Esophagus squamous epithelium (tissue), 5 donors: Measurements from ENCODE around the gene ENDOG. TPM values are rescaled to one million over a fixed set of nuclear protein-coding genes. Genes with fewer than 3 reads are reported as not detected.

Experiments
- DNase-seq: peaks from one replicate; lab custom pipeline; 2025; lab: John Stamatoyannopoulos, UW
- H3K27ac ChIP-seq, 4 donors: fragments of 200-600 bp; sonication (generic); one replicate each; pipeline ENCODE4 v1.5.1; 2016 to 2019; ENCODE audit warnings: mild to moderate bottlenecking in 1 of 4
- H3K27me3 ChIP-seq, 4 donors: fragments of 200-600 bp; sonication (generic); 1 replicate in 3 of 4; 2 replicates in 1 of 4; pipeline versions ENCODE4 v1.5.1 to v1.6.0; 2017 to 2021; ENCODE audit warnings: antibody characterized with exemption in 1 of 4
- H3K36me3 ChIP-seq, 3 donors: fragments of 200-600 bp; sonication (generic); one replicate each; pipeline ENCODE4 v1.5.1; 2016 to 2019
- H3K4me1 ChIP-seq, 3 donors: fragments of 200-600 bp; sonication (generic); one replicate each; pipeline ENCODE4 v1.5.1; 2017 to 2019
- H3K4me3 ChIP-seq, 4 donors: fragments of 200-600 bp; sonication (generic); 1 replicate in 3 of 4; 2 replicates in 1 of 4; pipeline ENCODE4 v1.5.1; 2016 to 2019; ENCODE audit warnings: mild to moderate bottlenecking in 2 of 4, moderate library complexity in 1 of 4
- H3K9me3 ChIP-seq, 3 donors: fragments of 200-600 bp; sonication (generic); one replicate each; pipeline ENCODE4 v1.5.1; 2016 to 2019
- POLR2A ChIP-seq, 4 donors: fragments of 450-650 bp; IDR thresholded peaks; one replicate each; pipeline ENCODE4 v1.6.1; 2017; ENCODE audit warnings: antibody characterized with exemption in 4 of 4, mild to moderate bottlenecking in 4 of 4, moderate library complexity in 3 of 4
- WGBS, 2 donors: methylation state at CpG; one replicate each; pipeline ENCODE4 v1.1.5; 2018; 5-methylcytosine and 5-hydroxymethylcytosine counted together
- intact Hi-C: fragments of 100-400 bp; cut with DNase I; formaldehyde crosslinking; loops from one replicate; pipeline ENCODE4 v1.15.0; 2022
- total RNA-seq, 4 donors: library from RNA; depleted of rRNA; stranded (reverse); fragments of >200 nt; gene quantifications; one replicate each; pipeline ENCODE4 v1.1.0, GENCODE V29; 2016
- TF ChIP-seq, protein P1 (sequence below), 6 experiments: fragments of 450-650 bp in 4 of 6; fragments of 200-600 bp in 2 of 6; sonication (generic) in 2 of 6; IDR thresholded peaks; one replicate each; pipeline ENCODE4 v1.5.1; 2016 to 2019; ENCODE audit warnings: antibody characterized with exemption in 6 of 6, mild to moderate bottlenecking in 4 of 6, moderate library complexity in 4 of 6
- donor health status: DM: yes; HTN: yes; CAD: no.

Gene ENDOG
- total RNA-seq, 4 donors from 2014 or later = 21.2 to 40.1 (median 36.5) TPM

DNA sequence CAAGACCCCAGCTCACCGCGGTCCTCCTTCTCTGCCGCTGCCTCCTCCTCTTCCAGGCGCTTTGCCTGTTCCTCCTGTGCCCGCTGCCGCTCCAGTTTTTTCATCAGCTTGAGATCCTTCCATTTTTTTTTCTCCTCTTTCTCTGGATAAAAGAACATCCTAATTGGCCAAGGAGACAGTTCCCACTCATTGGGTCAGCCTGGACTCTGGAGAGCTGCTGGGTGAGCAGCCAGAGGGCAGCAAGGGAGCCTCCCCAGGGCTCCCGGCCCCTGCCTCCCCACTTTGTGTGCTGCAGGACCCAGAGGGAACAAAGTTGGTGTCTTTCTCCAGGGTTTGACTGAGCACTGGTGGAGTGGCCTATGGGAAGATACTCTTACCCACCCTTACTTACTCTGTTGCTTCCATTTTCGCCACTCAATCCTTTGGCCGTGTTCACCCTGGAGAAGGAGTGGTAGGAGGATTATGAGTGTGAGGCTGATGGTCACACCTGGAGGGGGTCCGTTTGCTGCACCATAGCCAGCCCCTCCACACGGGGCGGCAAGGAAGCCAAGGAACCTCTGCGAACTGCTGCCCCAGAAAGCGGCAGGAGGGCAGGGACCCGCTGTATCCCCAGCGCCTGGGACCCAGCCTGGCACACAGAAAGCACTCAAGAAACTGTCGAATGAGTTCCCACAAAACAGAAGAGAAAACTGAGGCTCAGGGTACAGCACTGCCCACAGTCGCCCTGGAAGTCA, 10.6 kb downstream of the ENDOG start:
- H3K27me3 ChIP-seq = no peaks in the 10 kb centered on the region
- 40 to 54% methylated on average over 10 to 13 of the region's 18 CpGs for WGBS, 2 donors
- H3K4me3 ChIP-seq = peak overlapping the region; percentile 57 to 98 (median 88)
- peaks cover 13 to 24% (median 15%) of the 10 kb centered on the region in 3 donors for H3K4me1 ChIP-seq
- intact Hi-C loops = no loop called here
- TF ChIP-seq, protein P1, sequence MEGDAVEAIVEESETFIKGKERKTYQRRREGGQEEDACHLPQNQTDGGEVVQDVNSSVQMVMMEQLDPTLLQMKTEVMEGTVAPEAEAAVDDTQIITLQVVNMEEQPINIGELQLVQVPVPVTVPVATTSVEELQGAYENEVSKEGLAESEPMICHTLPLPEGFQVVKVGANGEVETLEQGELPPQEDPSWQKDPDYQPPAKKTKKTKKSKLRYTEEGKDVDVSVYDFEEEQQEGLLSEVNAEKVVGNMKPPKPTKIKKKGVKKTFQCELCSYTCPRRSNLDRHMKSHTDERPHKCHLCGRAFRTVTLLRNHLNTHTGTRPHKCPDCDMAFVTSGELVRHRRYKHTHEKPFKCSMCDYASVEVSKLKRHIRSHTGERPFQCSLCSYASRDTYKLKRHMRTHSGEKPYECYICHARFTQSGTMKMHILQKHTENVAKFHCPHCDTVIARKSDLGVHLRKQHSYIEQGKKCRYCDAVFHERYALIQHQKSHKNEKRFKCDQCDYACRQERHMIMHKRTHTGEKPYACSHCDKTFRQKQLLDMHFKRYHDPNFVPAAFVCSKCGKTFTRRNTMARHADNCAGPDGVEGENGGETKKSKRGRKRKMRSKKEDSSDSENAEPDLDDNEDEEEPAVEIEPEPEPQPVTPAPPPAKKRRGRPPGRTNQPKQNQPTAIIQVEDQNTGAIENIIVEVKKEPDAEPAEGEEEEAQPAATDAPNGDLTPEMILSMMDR (IDR thresholded peaks at IDR 0.05) = no peak
- DNase-seq = no peak
- H3K36me3 ChIP-seq = peaks cover 11 to 56% (median 24%) of the 10 kb centered on the region in 3 donors
- peak overlapping the region; percentile 76 to 93 (median 85) for H3K27ac ChIP-seq
- no peaks in the 10 kb centered on the region for H3K9me3 ChIP-seq

- H3K4me1 ChIP-seq = peaks cover 13 to 24% (median 15%) of the 10 kb centered on the region in 3 donors
- WGBS, 2 donors = 0% methylated on average over 9 to 11 of the region's 56 CpGs
- H3K27ac ChIP-seq = peak within 1 kb of the TSS; percentile 76 to 93 (median 85)
- TF ChIP-seq, protein P1 (IDR thresholded peaks at IDR 0.05) = no peak
- TF ChIP-seq POLR2A (IDR thresholded peaks at IDR 0.05) = peak in 1 of 4 donors; percentile 67
- H3K36me3 ChIP-seq = peaks cover 10 to 50% (median 17%) of the 10 kb centered on the region in 3 donors
- DNase-seq = peak; percentile 56
- H3K27me3 ChIP-seq = no peaks in the 10 kb centered on the region
- no peaks in the 10 kb centered on the region for H3K9me3 ChIP-seq
- peak within 1 kb of the TSS; percentile 57 to 98 (median 88) for H3K4me3 ChIP-seq
- intact Hi-C loops = no loop called here
Observed at GRCh38 chr9:128829477-128830251, 11.4 kb downstream of the ENDOG start, which contains the start of gene SPOUT1. Gene SPOUT1, minus strand, starts transcription at chr9:128829794. Its CDS starts 14 bp downstream, at chr9:128829780.

DNA sequence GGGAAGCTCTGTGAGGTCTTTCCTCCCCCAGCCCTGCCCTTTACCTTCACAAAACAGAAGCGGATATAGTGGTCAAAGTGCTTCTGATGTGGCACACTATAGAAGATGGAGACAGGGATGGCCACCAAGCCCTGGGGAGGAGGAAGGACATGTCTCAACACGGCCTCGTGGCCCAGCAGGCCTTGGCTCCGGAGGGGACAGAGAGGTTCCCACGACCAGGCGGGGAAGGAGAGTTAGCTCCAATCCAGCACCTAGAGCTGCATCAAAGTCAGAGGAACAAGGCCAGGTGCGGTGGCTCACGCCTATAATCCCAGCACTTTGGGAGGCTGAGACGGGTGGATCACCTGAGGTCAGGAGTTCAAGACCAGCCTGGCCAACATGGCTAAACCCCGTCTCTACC, 15.4 kb downstream of the ENDOG start:
- Histone ChIP-seq H3K27me3 (no peaks in the 10 kb centered on the region), H3K27ac (no peak overlapping the region), H3K4me1 (peaks cover 9 to 13% (median 12%) of the 10 kb centered on the region in 3 donors), H3K4me3 (no peak overlapping the region), H3K9me3 (no peaks in the 10 kb centered on the region), H3K36me3 (peaks cover 0 to 53% (median 0%) of the 10 kb centered on the region in 3 donors)
- TF ChIP-seq, protein P1 (IDR thresholded peaks at IDR 0.05) = no peak
- no peak for DNase-seq
- intact Hi-C loops = no loop called here
- WGBS, 2 donors = 80 to 91% methylated on average over 1 to 4 of the region's 10 CpGs

GRCh38 chr9:128835246-128836210, 17.2 kb downstream of the ENDOG start:
- H3K4me3 ChIP-seq = no peak overlapping the region
- no peak for DNase-seq
- TF ChIP-seq, protein P1 (IDR thresholded peaks at IDR 0.05) = no peak

More at GRCh38 chr9:128835246-128836210, 17.2 kb downstream of the ENDOG start:
- Histone ChIP-seq H3K9me3 (no peaks in the 10 kb centered on the region), H3K27ac (no peak overlapping the region), H3K36me3 (peaks cover 0 to 71% (median 0%) of the 10 kb centered on the region in 3 donors), H3K4me1 (no peaks in the 10 kb centered on the region), H3K27me3 (no peaks in the 10 kb centered on the region)
- intact Hi-C loops = no loop called here
- 91 to 93% methylated on average over 7 to 9 of the region's 28 CpGs for WGBS, 2 donors
